Measurements from ENCODE around the gene KRTCAP3. TPM values are rescaled to one million over a fixed set of nuclear protein-coding genes. Genes with fewer than 3 reads are reported as not detected.
"Not testable (repeated sequence)": the region's sequence is repeated elsewhere in the genome, so short reads cannot be mapped to it uniquely, and the experiment has no call there.

Gene KRTCAP3
- total RNA-seq (2014; rRNA removed; shearing (Covaris generic)), result not detected in 2 replicates
- polyA plus RNA-seq (2015; cell fraction: cytosol; rRNA removed), result not detected in 2 replicates
- 12.2 and 18.7 TPM in 2 replicates for polyA plus RNA-seq (2015; cell fraction: nucleus; rRNA removed)

DNA sequence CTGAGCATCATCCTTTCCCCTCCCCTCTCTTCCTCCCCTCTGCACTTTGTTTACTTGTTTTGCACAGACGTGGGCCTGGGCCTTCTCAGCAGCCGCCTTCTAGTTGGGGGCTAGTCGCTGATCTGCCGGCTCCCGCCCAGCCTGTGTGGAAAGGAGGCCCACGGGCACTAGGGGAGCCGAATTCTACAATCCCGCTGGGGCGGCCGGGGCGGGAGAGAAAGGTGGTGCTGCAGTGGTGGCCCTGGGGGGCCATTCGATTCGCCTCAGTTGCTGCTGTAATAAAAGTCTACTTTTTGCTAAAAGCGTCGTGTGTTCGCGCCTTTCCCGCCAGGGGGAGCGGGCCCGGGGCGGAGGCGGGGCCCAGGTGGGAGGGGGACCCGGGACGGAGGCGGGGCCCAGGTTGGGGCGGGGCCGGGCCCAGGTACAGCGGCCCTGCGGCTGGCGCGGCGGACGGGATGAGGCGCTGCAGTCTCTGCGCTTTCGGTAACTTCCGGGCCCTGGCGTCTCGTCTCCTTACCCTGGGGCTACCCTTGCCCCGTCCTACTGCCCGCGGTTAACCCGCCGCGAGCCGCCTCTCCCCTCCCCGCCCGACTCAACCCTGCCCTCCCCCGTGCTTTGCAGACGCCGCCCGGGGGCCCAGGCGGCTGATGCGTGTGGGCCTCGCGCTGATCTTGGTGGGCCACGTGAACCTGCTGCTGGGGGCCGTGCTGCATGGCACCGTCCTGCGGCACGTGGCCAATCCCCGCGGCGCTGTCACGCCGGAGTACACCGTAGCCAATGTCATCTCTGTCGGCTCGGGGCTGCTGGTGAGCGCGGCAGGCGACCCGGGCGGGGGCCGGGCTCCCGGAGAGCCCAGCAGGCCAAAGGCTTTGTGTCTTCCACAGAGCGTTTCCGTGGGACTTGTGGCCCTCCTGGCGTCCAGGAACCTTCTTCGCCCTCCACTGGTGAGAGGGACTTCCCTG is at the start of gene KRTCAP3:
Gene KRTCAP3, plus strand, starts transcription at position 424 of the 962 bp plus-strand sequence. Its CDS starts 32 bp downstream, at position 456.
- in situ Hi-C loops (cut with HindIII; ENCODE audit: low pct_unique_long_range_greater_than_20kb, low sequenced_read_pairs), result no loop called here
- DNase-seq (ENCODE audit: low read depth, low spot score), result no peak

DNA sequence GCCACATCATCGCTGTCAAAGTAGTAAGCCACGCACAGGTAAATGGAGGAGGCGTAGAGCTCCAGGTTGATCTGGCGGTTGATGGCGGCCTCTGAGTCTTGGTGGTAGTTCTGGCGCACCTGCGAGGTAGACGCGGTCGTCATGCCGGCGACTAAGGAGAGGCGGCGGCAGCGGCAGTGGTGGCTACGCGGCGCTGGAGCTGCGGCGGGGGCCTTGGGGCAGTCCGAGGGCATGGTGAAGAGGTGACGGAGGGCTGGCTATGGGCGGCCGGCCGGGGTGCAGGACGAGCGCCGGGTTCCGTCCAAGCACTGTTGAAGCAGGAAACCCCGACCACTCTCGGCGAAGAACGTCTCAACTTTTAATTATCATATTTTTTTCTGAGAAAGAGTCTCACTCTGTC is 49.0 kb upstream of the KRTCAP3 start:
- in situ Hi-C loops (cut with HindIII; ENCODE audit: low pct_unique_long_range_greater_than_20kb, low sequenced_read_pairs), result no loop called here
- no peak for DNase-seq (ENCODE audit: low read depth, low spot score)

DNA sequence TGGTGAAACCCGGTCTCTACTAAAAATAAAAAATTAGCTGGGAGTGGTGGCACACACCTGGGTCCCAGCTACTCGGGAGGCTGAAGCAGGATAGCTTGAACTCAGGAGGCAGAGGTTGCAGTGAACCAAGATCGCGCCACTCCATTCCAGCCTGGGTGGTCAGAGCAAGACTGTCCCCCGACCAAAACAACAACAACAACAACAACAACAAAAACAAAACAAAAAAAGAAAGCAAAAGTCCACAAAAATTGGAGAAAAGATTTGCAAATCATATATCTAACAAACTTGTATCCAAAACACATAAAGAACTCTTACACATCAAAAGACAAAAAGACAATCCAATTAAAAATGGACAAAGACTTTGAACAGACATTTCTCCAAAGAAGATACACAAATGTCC is 43.2 kb upstream of the KRTCAP3 start:
- no peak for DNase-seq (ENCODE audit: low read depth, low spot score)
- in situ Hi-C loops (cut with HindIII; ENCODE audit: low pct_unique_long_range_greater_than_20kb, low sequenced_read_pairs), result no loop called here

DNA sequence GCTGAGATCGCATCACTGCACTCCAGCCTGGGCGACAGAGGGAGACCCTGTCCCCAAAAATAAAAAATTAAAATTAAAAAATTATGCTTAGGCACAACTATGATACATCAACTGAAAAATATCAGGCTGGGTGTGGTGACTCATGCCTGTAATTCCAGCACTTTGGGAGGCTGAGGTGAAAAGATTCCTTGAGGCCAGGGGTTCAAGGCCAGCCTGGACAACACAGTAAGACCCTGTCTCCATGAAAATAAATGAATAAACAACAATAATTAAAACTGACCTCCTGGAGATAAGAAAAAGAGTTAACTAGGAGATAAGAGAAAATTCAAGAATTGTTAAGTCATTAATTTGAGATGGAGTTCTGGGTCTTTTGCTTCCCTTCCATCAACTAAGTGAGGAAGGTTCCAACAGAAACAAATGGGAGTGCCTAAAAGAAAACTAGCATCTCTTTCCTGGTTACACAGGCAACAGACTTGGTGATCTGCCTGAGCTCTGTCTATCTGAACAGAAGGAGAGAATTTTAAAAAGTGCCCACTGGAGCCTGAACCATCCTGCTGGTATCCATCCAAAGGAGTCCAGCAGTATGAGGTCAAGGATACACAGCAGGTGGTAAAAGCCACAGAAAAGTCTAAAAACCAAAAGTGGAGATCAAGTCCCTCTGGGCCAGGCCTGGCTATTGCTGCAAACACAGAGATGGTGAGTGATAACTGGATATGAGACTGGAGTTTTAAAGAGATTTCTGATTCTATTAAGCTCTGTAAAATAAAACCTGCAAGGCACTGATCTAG is 41.6 kb upstream of the KRTCAP3 start:
- no peak for DNase-seq (ENCODE audit: low read depth, low spot score)
- in situ Hi-C loops (cut with HindIII; ENCODE audit: low pct_unique_long_range_greater_than_20kb, low sequenced_read_pairs), result no loop called here

- in situ Hi-C loops (cut with HindIII; ENCODE audit: low pct_unique_long_range_greater_than_20kb, low sequenced_read_pairs), result no loop called here
Measured at GRCh38 chr2:27407798-27408491, 34.2 kb upstream of the KRTCAP3 start.

DNA sequence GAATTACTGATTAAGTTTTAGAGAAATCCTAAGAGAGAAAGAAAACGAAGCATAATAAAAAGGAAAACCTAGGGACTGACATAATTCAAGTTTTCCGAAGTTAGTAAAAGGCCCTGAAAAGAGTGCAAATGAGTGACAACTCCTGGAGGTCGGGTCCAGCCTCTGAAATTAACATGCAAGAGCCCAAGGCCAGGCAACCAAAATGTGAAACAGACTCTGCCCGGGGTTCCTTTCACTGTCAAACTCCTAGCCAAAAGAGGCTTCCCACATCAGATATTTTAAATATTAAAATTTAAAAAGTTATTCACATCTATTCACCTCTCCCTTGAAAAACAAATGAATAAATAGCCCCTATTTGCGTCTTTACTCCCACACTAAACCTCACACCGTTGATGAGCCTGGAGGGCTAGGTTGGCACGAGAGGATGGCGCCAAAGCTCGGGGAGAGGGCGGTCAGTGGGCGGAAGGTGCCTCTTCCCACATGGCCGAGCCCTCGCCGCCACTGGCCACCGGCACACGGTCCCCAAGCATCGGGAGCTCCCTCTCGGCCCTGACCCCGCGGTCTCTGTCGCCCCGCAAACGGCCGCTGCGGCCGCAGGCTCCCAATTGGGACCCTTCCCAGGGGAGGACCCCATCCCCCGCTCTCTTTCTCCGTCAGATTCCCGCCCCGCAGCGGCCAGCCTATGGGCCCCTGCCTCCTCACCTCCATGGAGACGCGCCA is 33.4 kb upstream of the KRTCAP3 start:
- in situ Hi-C loops (cut with HindIII; ENCODE audit: low pct_unique_long_range_greater_than_20kb, low sequenced_read_pairs), result no loop called here
- DNase-seq (ENCODE audit: low read depth, low spot score), result peak; percentile 45

More at GRCh38 chr2:27407798-27408491, 34.2 kb upstream of the KRTCAP3 start:
- DNase-seq (ENCODE audit: low read depth, low spot score), result peak; percentile 69

GRCh38 chr2:27409321-27410073 is 32.7 kb upstream of the KRTCAP3 start, which contains the start of gene PPM1G:
PPM1G (minus strand) TSS chr2:27409591; CDS start chr2:27409422, 169 bp downstream.
- peak; percentile 95 for DNase-seq (ENCODE audit: low read depth, low spot score)
- in situ Hi-C loops (cut with HindIII; ENCODE audit: low pct_unique_long_range_greater_than_20kb, low sequenced_read_pairs), result no loop called here

DNA sequence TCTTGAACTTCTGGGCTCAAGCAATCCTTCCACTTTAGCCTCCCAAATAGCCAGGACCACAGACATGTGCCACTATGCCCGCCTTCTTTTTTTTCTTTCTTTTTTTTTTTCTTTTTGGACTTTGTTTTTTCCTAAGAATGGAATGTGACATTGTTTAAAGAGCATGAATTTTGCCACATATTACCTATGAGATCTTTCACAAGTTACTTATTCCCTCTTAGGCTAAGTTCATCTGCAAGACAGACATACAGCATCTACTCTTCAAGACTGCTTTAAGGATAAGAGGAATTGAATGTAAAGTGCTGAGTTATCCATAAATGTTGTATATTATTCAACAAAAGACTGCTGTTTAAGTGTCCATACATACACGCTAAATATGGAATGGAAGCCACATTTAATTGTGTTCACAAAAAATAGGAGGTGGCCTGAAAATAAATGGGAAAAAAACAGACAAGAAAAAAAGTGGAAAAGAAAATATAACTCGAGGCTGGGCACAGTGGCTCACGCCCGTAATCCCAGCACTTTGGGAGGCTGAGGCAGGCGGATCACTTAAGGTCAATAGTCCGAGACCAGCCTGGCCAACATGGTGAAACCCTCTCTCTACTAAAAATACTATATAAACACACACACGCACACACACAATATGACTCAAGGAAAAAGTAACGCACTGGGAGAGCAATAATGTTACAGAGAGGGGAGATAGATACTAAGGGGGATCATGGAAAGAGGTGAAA is 29.6 kb upstream of the KRTCAP3 start:
- in situ Hi-C loops (cut with HindIII; ENCODE audit: low pct_unique_long_range_greater_than_20kb, low sequenced_read_pairs), result no loop called here
- DNase-seq (ENCODE audit: low read depth, low spot score), result no peak

GRCh38 chr2:27416151-27416550 is 26.0 kb upstream of the KRTCAP3 start:
- in situ Hi-C loops (cut with HindIII; ENCODE audit: low pct_unique_long_range_greater_than_20kb, low sequenced_read_pairs), result no loop called here
- DNase-seq (ENCODE audit: low read depth, low spot score), result no peak

GRCh38 chr2:27420996-27421395 is 21.2 kb upstream of the KRTCAP3 start:
- DNase-seq (ENCODE audit: low read depth, low spot score), result no peak
- in situ Hi-C loops (cut with HindIII; ENCODE audit: low pct_unique_long_range_greater_than_20kb, low sequenced_read_pairs), result no loop called here

- DNase-seq (ENCODE audit: low read depth, low spot score), result no peak
- in situ Hi-C loops (cut with HindIII; ENCODE audit: low pct_unique_long_range_greater_than_20kb, low sequenced_read_pairs), result no loop called here
Measured at GRCh38 chr2:27421660-27422250, 20.4 kb upstream of the KRTCAP3 start.

DNA sequence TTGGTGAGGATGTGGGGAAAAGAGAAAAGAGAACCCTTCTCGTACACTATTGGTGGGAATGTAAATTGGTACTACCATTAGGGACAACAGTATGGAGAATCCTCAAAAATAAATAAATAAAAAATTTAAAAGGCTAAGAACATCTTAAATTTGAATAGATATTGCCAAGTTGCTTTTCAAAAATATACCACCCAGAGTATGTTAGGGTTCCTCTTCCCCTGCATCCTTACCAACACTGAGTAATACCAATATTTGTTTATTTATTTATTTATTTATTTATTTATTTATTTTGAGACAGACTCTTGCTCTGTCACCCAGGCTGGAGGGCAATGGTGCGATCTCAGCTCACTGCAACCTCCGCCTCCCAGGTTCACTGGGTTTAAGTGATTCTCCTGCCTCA is 19.2 kb upstream of the KRTCAP3 start:
- no peak for DNase-seq (ENCODE audit: low read depth, low spot score)
- in situ Hi-C loops (cut with HindIII; ENCODE audit: low pct_unique_long_range_greater_than_20kb, low sequenced_read_pairs), result no loop called here

- not testable (repeated sequence) for DNase-seq (ENCODE audit: low read depth, low spot score)
Measured at GRCh38 chr2:27425039-27425438, 17.1 kb upstream of the KRTCAP3 start.

DNA sequence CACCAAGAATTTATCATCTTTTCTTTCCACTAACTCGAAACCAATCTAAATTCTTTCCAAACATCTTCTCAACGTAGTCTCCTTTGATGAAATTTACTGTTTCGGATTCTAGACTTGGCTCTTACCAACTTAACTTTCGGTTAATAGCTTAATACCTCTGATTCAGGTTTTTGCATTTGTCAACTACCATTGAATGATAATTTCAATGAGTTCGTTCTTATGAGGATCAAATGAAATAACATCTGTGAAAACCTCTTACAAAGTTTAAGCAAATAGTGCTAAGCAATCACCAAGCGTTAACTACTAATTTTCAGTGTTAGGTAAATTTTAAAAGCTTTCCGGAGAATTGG is 14.3 kb upstream of the KRTCAP3 start:
- in situ Hi-C loops (cut with HindIII; ENCODE audit: low pct_unique_long_range_greater_than_20kb, low sequenced_read_pairs), result no loop called here
- peak; percentile 37 for DNase-seq (ENCODE audit: low read depth, low spot score)

More at GRCh38 chr2:27425039-27425438, 17.1 kb upstream of the KRTCAP3 start:
- in situ Hi-C loops (cut with HindIII; ENCODE audit: low pct_unique_long_range_greater_than_20kb, low sequenced_read_pairs), result not testable (repeated sequence)

GRCh38 chr2:27428213-27428977 is 13.8 kb upstream of the KRTCAP3 start, which contains the start of gene NRBP1:
NRBP1 (plus strand) TSS chr2:27428631; CDS start chr2:27433274, 4,643 bp downstream.
- in situ Hi-C loops (cut with HindIII; ENCODE audit: low pct_unique_long_range_greater_than_20kb, low sequenced_read_pairs), result no loop called here
- DNase-seq (ENCODE audit: low read depth, low spot score), result peak; percentile 93

All from SK-MEL-5 (cell line).